ENCODE data around the gene ORMDL1.
A peak's percentile ranks its signal among the peaks of the same experiment; 100 is the strongest.

ORMDL1 gene

GRCh38 chr2:189783927-189784867 is at the start of gene ORMDL1, which contains the start of gene PMS1:
Gene ORMDL1 (minus strand): TSS chr2:189784339. CDS start chr2:189782595, 1,744 bp downstream.
Gene PMS1 (plus strand): TSS chr2:189784450. CDS start chr2:189791810, 7,360 bp downstream.
- Histone ChIP-seq H3K36me3 (ENCODE audit: insufficient read depth, low read length) (peaks cover 41% of the 10 kb centered on the region), H4K20me1 (ENCODE audit: insufficient read depth, low read length) (peaks cover 8% of the 10 kb centered on the region; the same call in 1 of the 2 replicates), H3K9me3 (ENCODE audit: insufficient read depth, low read length, severe bottlenecking) (no peaks in the 10 kb centered on the region), H3K27me3 (ENCODE audit: insufficient read depth, low read length, poor library complexity) (no peaks in the 10 kb centered on the region), H3K9ac (ENCODE audit: low read depth, low read length) (peak within 1 kb of the TSS; percentile 83), H3K4me1 (ENCODE audit: insufficient read depth, low read length) (peaks cover 66% of the 10 kb centered on the region), H3K79me2 (ENCODE audit: insufficient read depth, low read length) (peaks cover 98% of the 10 kb centered on the region), H2AFZ (ENCODE audit: low read depth, low read length) (peak within 1 kb of the TSS; percentile 93), H3K4me3 (ENCODE audit: low read depth in 1 of 2, low read length in 2 of 2) (peak within 1 kb of the TSS; percentile 67 to 86), H3K27ac (ENCODE audit: low read length) (peak within 1 kb of the TSS; percentile 89), H3K4me2 (ENCODE audit: insufficient read depth, low read length) (peak within 1 kb of the TSS; percentile 68)
- peak; percentile 94 for DNase-seq
- ATAC-seq (ENCODE audit: insufficient read depth, low read depth), result peak; percentile 90
- peak; percentile 11 for TF ChIP-seq CTCF (IDR thresholded peaks at IDR 0.05; ENCODE audit: borderline replicate concordance, extremely low read depth, low read length, poor library complexity, severe bottlenecking)
- no peak for TF ChIP-seq EZH2 (IDR thresholded peaks at IDR 0.05; ENCODE audit: borderline replicate concordance, low read depth, low read length, severe bottlenecking)

- no peak for DNase-seq
- TF ChIP-seq EZH2 (IDR thresholded peaks at IDR 0.05; ENCODE audit: borderline replicate concordance, low read depth, low read length, severe bottlenecking), result no peak
- no peak for TF ChIP-seq CTCF (IDR thresholded peaks at IDR 0.05; ENCODE audit: borderline replicate concordance, extremely low read depth, low read length, poor library complexity, severe bottlenecking)
- Histone ChIP-seq H3K4me2 (ENCODE audit: insufficient read depth, low read length) (no peak overlapping the region), H3K9me3 (ENCODE audit: insufficient read depth, low read length, severe bottlenecking) (no peaks in the 10 kb centered on the region), H3K27ac (ENCODE audit: low read length) (no peak overlapping the region), H3K27me3 (ENCODE audit: insufficient read depth, low read length, poor library complexity) (no peaks in the 10 kb centered on the region), H3K4me1 (ENCODE audit: insufficient read depth, low read length) (no peaks in the 10 kb centered on the region), H4K20me1 (ENCODE audit: insufficient read depth, low read length) (no peaks in the 10 kb centered on the region), H2AFZ (ENCODE audit: low read depth, low read length) (no peak overlapping the region), H3K36me3 (ENCODE audit: insufficient read depth, low read length) (peaks cover 28% of the 10 kb centered on the region), H3K9ac (ENCODE audit: low read depth, low read length) (no peak overlapping the region), H3K4me3 (ENCODE audit: low read depth in 1 of 2, low read length in 2 of 2) (no peak overlapping the region), H3K79me2 (ENCODE audit: insufficient read depth, low read length) (peaks cover 2% of the 10 kb centered on the region; the same call in 1 of the 2 replicates)
- no peak for ATAC-seq (ENCODE audit: insufficient read depth, low read depth)
Observed at GRCh38 chr2:189830510-189830909, 46.4 kb upstream of the ORMDL1 start.

- Histone ChIP-seq H3K4me3 (ENCODE audit: low read depth in 1 of 2, low read length in 2 of 2) (no peak overlapping the region), H3K9me3 (ENCODE audit: insufficient read depth, low read length, severe bottlenecking) (no peaks in the 10 kb centered on the region), H3K9ac (ENCODE audit: low read depth, low read length) (no peak overlapping the region), H3K4me1 (ENCODE audit: insufficient read depth, low read length) (no peaks in the 10 kb centered on the region), H3K79me2 (ENCODE audit: insufficient read depth, low read length) (peaks cover 4% of the 10 kb centered on the region; the same call in 1 of the 2 replicates), H3K27ac (ENCODE audit: low read length) (no peak overlapping the region), H4K20me1 (ENCODE audit: insufficient read depth, low read length) (no peaks in the 10 kb centered on the region), H2AFZ (ENCODE audit: low read depth, low read length) (no peak overlapping the region), H3K36me3 (ENCODE audit: insufficient read depth, low read length) (peaks cover 28% of the 10 kb centered on the region), H3K27me3 (ENCODE audit: insufficient read depth, low read length, poor library complexity) (no peaks in the 10 kb centered on the region), H3K4me2 (ENCODE audit: insufficient read depth, low read length) (no peak overlapping the region)
- no peak for ATAC-seq (ENCODE audit: insufficient read depth, low read depth)
- no peak for DNase-seq
- TF ChIP-seq EZH2 (IDR thresholded peaks at IDR 0.05; ENCODE audit: borderline replicate concordance, low read depth, low read length, severe bottlenecking), result no peak
- TF ChIP-seq CTCF (IDR thresholded peaks at IDR 0.05; ENCODE audit: borderline replicate concordance, extremely low read depth, low read length, poor library complexity, severe bottlenecking), result no peak
Observed at GRCh38 chr2:189829102-189829833, 45.1 kb upstream of the ORMDL1 start.
